CD14-positive monocyte (primary cell): ENCODE data around the gene PMP22. TPM values are rescaled to one million over a fixed set of nuclear protein-coding genes. Genes with fewer than 3 reads are reported as not detected.

Source experiments
- DNase-seq, 3 donors: peaks; one replicate each; pipeline ENCODE4 v3.0.0-alpha.2; 2011 to 2022
- H2AFZ ChIP-seq: 2 replicates; pipeline ENCODE4 v1.6.0; 2012; ENCODE audit warnings: mild to moderate bottlenecking, low read depth, low read length, inconsistent platforms; ENCODE audit not compliant: insufficient read depth, poor library complexity, severe bottlenecking
- H3K27ac ChIP-seq, 2 donors: 1 replicate in 1 of 2; 2 replicates in 1 of 2; pipeline ENCODE4 v1.5.1; 2012 to 2013; ENCODE audit warnings: low read length in 2 of 2, control low read depth in 1 of 2, inconsistent platforms in 1 of 2, low read depth in 1 of 2, mild to moderate bottlenecking in 1 of 2
- H3K27me3 ChIP-seq, 2 donors: one replicate each; pipeline versions ENCODE4 v1.6.0 to v1.6.1; 2011 to 2013; ENCODE audit warnings: low read length in 2 of 2; ENCODE audit not compliant: control insufficient read depth in 2 of 2, insufficient read depth in 2 of 2
- H3K36me3 ChIP-seq, 2 donors: replicated peaks in 1 of 2; 1 replicate in 1 of 2; 2 replicates in 1 of 2; pipeline versions ENCODE4 v1.5.1 to v1.6.1; 2012 to 2013; ENCODE audit warnings: low read length in 2 of 2, control low read depth in 1 of 2, inconsistent platforms in 1 of 2, mild to moderate bottlenecking in 1 of 2; ENCODE audit not compliant: insufficient read depth in 2 of 2, control insufficient read depth in 1 of 2
- H3K4me1 ChIP-seq, 2 donors: 1 replicate in 1 of 2; 2 replicates in 1 of 2; pipeline versions ENCODE4 v1.5.1 to v1.6.1; 2012 to 2013; ENCODE audit warnings: low read length in 2 of 2, control low read depth in 1 of 2, inconsistent platforms in 1 of 2, mild to moderate bottlenecking in 1 of 2, moderate library complexity in 1 of 2; ENCODE audit not compliant: insufficient read depth in 2 of 2, control insufficient read depth in 1 of 2
- H3K4me2 ChIP-seq: replicated peaks from 2 replicates; pipeline ENCODE3; 2012; ENCODE audit warnings: low read length, moderate library complexity, mild to moderate bottlenecking; ENCODE audit not compliant: poor library complexity, severe bottlenecking; ENCODE audit errors: extremely low read depth
- H3K4me3 ChIP-seq, 3 experiments: fragments of 200-600 bp in 1 of 3; sonication (generic) in 1 of 3; replicated peaks in 1 of 3; 1 replicate in 2 of 3; 2 replicates in 1 of 3; pipeline ENCODE4 v1.5.1; 2011 to 2013; ENCODE audit warnings: low read length in 3 of 3, mild to moderate bottlenecking in 3 of 3, control low read depth in 2 of 3, low read depth in 2 of 3, inconsistent platforms in 1 of 3, moderate library complexity in 1 of 3
- H3K79me2 ChIP-seq: 2 replicates; pipeline ENCODE4 v1.6.0; 2012; ENCODE audit warnings: mild to moderate bottlenecking, control low read depth, inconsistent platforms, low read length, moderate library complexity; ENCODE audit not compliant: insufficient read depth
- H3K9ac ChIP-seq: 2 replicates; pipeline ENCODE4 v1.6.0; 2017; ENCODE audit warnings: low read length, mild to moderate bottlenecking; ENCODE audit not compliant: insufficient read depth, poor library complexity, severe bottlenecking
- H3K9me3 ChIP-seq, 2 donors: replicated peaks in 1 of 2; 1 replicate in 1 of 2; 2 replicates in 1 of 2; pipeline versions ENCODE4 v1.5.1 to v1.6.1; 2012 to 2013; ENCODE audit warnings: low read length in 2 of 2, control low read depth in 1 of 2; ENCODE audit not compliant: control insufficient read depth in 1 of 2, insufficient read depth in 1 of 2
- H4K20me1 ChIP-seq: 2 replicates; pipeline ENCODE4 v1.6.0; 2012; ENCODE audit warnings: mild to moderate bottlenecking, low read length, control low read depth, moderate library complexity; ENCODE audit not compliant: insufficient read depth
- H3K27ac Mint-ChIP-seq, 7 donors: one replicate each; pipeline ENCODE4 v1.8.0; 2020; ENCODE audit warnings: mild to moderate bottlenecking in 7 of 7, mixed read lengths in 7 of 7, moderate library complexity in 6 of 7, inconsistent platforms in 2 of 7
- H3K27me3 Mint-ChIP-seq, 3 donors: one replicate each; pipeline ENCODE4 v1.8.0; 2021 to 2022; ENCODE audit warnings: low read depth in 3 of 3, mild to moderate bottlenecking in 3 of 3, mixed read lengths in 3 of 3, moderate library complexity in 3 of 3, inconsistent platforms in 1 of 3
- H3K36me3 Mint-ChIP-seq, 2 donors: one replicate each; pipeline ENCODE4 v1.8.0; 2020; ENCODE audit warnings: mixed read lengths in 2 of 2, inconsistent platforms in 1 of 2, mild to moderate bottlenecking in 1 of 2
- H3K4me1 Mint-ChIP-seq: one replicate; pipeline ENCODE4 v1.8.0; 2020; ENCODE audit warnings: mild to moderate bottlenecking, mixed read lengths
- H3K4me3 Mint-ChIP-seq, 2 donors: one replicate each; pipeline ENCODE4 v1.8.0; 2020; ENCODE audit warnings: mild to moderate bottlenecking in 2 of 2, mixed read lengths in 2 of 2, moderate library complexity in 1 of 2
- H3K9me3 Mint-ChIP-seq, 7 donors: one replicate each; pipeline ENCODE4 v1.8.0; 2020 to 2022; ENCODE audit warnings: mixed read lengths in 7 of 7, mild to moderate bottlenecking in 6 of 7, moderate library complexity in 6 of 7, inconsistent platforms in 2 of 7
- WGBS: methylation state at CpG from one replicate; pipeline ENCODE4 v1.1.5; 2013; ENCODE audit warnings: missing lambda C conversion rate; ENCODE audit not compliant: insufficient coverage; 5-methylcytosine and 5-hydroxymethylcytosine counted together
- intact Hi-C, 2 donors: fragments of 100-400 bp; cut with micrococcal nuclease; formaldehyde crosslinking; loops; one replicate each; pipeline versions ENCODE4 v1.15.0 to v1.15.1; 2023
- polyA plus RNA-seq, 3 donors: library from polyadenylated mRNA; depleted of rRNA in 1 of 3; unstranded in 2 of 3; stranded (reverse) in 1 of 3; fragments of 300-500 nt in 2 of 3; fragments of >200 nt in 1 of 3; fragmentation: Illumina TruSeq in 2 of 3; gene quantifications; 1 replicate in 2 of 3; 2 replicates in 1 of 3; pipeline ENCODE4 v1.2.3, GENCODE V29; 2012 to 2021
- TF ChIP-seq, protein P1 (sequence below): fragments of 200-600 bp; IDR thresholded peaks from one replicate; pipeline ENCODE4 v1.8.0; 2022; ENCODE audit warnings: antibody characterized with exemption, mild to moderate bottlenecking

PMP22 gene
- polyA plus RNA-seq, 3 donors = 1.2 to 3.9 (median 1.3) TPM

DNA sequence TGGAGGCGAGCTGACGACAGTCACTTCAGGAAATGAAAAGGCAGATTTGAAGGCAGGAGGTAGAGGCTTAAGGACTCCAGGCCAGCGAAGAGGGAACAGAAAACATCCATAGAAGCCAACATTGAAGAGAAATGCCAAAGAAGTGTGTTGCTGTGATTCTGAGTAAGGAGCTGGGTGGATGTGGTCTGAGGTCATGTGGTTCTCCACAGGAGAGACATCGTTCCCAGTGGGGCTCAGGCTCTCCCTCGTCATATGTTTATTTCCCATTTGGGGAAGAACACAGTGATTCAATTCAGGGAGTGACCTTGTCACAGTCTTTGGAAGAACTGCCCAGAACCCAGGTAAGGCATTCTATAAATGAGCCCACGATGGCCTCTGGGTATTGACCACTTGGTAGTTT lies 6.6 kb upstream of the PMP22 start:
- Mint-ChIP-seq H3K27ac (no peak overlapping the region), H3K27me3 (peaks cover 7 to 19% (median 13%) of the 10 kb centered on the region in 3 donors), H3K36me3 (no peaks in the 10 kb centered on the region), H3K4me3 (no peak overlapping the region), H3K4me1 (no peaks in the 10 kb centered on the region), H3K9me3 (peaks cover 2 to 11% (median 9%) of the 10 kb centered on the region in 7 donors)
- H2AFZ ChIP-seq = no peak overlapping the region
- no peak overlapping the region for H3K9ac ChIP-seq
- WGBS = 86% methylated on average over 6 of the region's 6 CpGs
- no peaks in the 10 kb centered on the region for H3K36me3 ChIP-seq
- TF ChIP-seq, protein P1, sequence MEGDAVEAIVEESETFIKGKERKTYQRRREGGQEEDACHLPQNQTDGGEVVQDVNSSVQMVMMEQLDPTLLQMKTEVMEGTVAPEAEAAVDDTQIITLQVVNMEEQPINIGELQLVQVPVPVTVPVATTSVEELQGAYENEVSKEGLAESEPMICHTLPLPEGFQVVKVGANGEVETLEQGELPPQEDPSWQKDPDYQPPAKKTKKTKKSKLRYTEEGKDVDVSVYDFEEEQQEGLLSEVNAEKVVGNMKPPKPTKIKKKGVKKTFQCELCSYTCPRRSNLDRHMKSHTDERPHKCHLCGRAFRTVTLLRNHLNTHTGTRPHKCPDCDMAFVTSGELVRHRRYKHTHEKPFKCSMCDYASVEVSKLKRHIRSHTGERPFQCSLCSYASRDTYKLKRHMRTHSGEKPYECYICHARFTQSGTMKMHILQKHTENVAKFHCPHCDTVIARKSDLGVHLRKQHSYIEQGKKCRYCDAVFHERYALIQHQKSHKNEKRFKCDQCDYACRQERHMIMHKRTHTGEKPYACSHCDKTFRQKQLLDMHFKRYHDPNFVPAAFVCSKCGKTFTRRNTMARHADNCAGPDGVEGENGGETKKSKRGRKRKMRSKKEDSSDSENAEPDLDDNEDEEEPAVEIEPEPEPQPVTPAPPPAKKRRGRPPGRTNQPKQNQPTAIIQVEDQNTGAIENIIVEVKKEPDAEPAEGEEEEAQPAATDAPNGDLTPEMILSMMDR = no peak
- H3K9me3 ChIP-seq = no peaks in the 10 kb centered on the region
- H3K27me3 ChIP-seq = no peaks in the 10 kb centered on the region
- no peak overlapping the region for H3K4me3 ChIP-seq
- intact Hi-C loops = no loop called here
- no peak for DNase-seq
- no peak overlapping the region for H3K27ac ChIP-seq
- H3K79me2 ChIP-seq = no peaks in the 10 kb centered on the region
- no peak overlapping the region for H3K4me2 ChIP-seq
- no peaks in the 10 kb centered on the region for H3K4me1 ChIP-seq
- no peaks in the 10 kb centered on the region for H4K20me1 ChIP-seq

DNA sequence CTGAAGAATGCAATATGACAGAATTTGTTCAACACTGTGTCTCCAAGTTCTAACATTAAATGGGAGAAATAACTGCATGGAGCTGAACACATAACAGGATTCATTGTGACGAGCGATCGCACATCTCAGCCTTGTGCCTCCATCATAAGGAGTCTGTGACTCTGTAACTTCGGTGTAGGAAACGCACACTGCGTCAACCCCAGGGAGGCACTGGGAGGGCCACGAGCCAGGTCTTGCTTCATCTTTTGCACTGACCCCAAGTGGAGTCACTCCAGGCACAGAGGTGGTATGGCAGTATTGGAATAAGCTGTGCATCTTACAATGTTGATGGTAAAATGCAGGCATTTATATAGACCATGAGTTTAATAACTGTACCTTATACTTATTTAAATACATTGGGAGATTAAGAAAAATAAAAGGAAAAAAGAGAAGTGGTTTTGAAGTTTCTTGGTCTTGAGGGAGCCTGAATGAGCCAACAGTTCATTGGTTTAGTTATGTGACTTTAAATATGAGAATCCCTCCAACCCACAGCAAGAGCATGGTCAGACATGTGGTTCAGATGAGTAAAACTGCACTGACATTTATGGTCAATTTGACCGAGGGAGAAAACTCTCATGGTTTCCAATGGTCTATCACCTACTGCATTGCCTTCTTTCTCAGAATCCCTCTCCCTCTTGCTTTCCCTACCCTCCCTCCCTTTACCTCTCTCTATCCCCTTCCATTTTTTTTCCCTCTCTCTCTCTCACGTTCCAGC lies 5.7 kb upstream of the PMP22 start:
- H2AFZ ChIP-seq = no peak overlapping the region
- Mint-ChIP-seq H3K4me1 (no peaks in the 10 kb centered on the region), H3K9me3 (peaks cover 0 to 9% (median 7%) of the 10 kb centered on the region in 7 donors), H3K27ac (no peak overlapping the region), H3K36me3 (no peaks in the 10 kb centered on the region), H3K4me3 (no peak overlapping the region), H3K27me3 (peaks cover 9 to 28% (median 13%) of the 10 kb centered on the region in 3 donors)
- no peaks in the 10 kb centered on the region for H3K9me3 ChIP-seq
- no peaks in the 10 kb centered on the region for H3K4me1 ChIP-seq
- intact Hi-C loops = no loop called here
- H3K36me3 ChIP-seq = no peaks in the 10 kb centered on the region
- no peak overlapping the region for H3K4me2 ChIP-seq
- no peak overlapping the region for H3K4me3 ChIP-seq
- H3K27me3 ChIP-seq = peaks cover 4% of the 10 kb centered on the region in 2 donors
- H3K79me2 ChIP-seq = no peaks in the 10 kb centered on the region
- TF ChIP-seq, protein P1 = no peak
- H3K9ac ChIP-seq = no peak overlapping the region
- no peak for DNase-seq
- WGBS = 98% methylated on average over 6 of the region's 9 CpGs
- no peak overlapping the region for H3K27ac ChIP-seq
- H4K20me1 ChIP-seq = no peaks in the 10 kb centered on the region
